Suprapubic skin (tissue), 3 donors: ENCODE data around the gene CABP1.

Experiments
- CTCF ChIP-seq, 2 donors: fragments of 200-600 bp in 1 of 2; fragments of 450-650 bp in 1 of 2; sonication (generic) in 1 of 2; IDR thresholded peaks; one replicate each; pipeline ENCODE4 v1.5.1; 2016 to 2019; ENCODE audit warnings: antibody characterized with exemption in 2 of 2, mild to moderate bottlenecking in 1 of 2, moderate library complexity in 1 of 2
- EP300 ChIP-seq: sonication (generic); formaldehyde crosslinking; IDR thresholded peaks from one replicate; pipeline ENCODE4 v1.6.1; 2017; ENCODE audit warnings: antibody characterized with exemption
- POLR2A ChIP-seq, 2 donors: fragments of 450-650 bp; IDR thresholded peaks; one replicate each; pipeline ENCODE4 v1.6.1; 2017; ENCODE audit warnings: antibody characterized with exemption in 2 of 2, mild to moderate bottlenecking in 2 of 2, moderate library complexity in 2 of 2

GRCh38 chr12:120706029-120706428, 65.6 kb downstream of the CABP1 start:
- TF ChIP-seq CTCF (IDR thresholded peaks at IDR 0.05), result no peak
- no peak for TF ChIP-seq EP300
- no peak for TF ChIP-seq POLR2A (IDR thresholded peaks at IDR 0.05)
